Ascending aorta (tissue), 2 donors: ENCODE data around the gene HMCN2. TPM values are rescaled to one million over a fixed set of nuclear protein-coding genes. Genes with fewer than 3 reads are reported as not detected.

Source experiments
- DNase-seq, 2 donors: peaks; one replicate each; pipeline ENCODE4 v3.0.0-alpha.2; 2019; ENCODE audit warnings: low spot score in 2 of 2
- H3K27ac ChIP-seq, 2 donors: fragments of 200-600 bp; sonication (generic); one replicate each; pipeline ENCODE4 v1.5.1; 2016 to 2017; ENCODE audit warnings: mild to moderate bottlenecking in 1 of 2
- H3K27me3 ChIP-seq: fragments of 200-600 bp; sonication (generic); one replicate; pipeline ENCODE4 v1.5.1; 2017
- H3K36me3 ChIP-seq, 2 donors: fragments of 200-600 bp; sonication (generic); one replicate each; pipeline ENCODE4 v1.5.1; 2016
- H3K4me1 ChIP-seq, 2 donors: fragments of 200-600 bp; sonication (generic); one replicate each; pipeline ENCODE4 v1.5.1; 2016 to 2017; ENCODE audit warnings: mild to moderate bottlenecking in 1 of 2
- H3K4me3 ChIP-seq, 2 donors: fragments of 200-600 bp; sonication (generic); one replicate each; pipeline ENCODE4 v1.5.1; 2016 to 2017; ENCODE audit warnings: mild to moderate bottlenecking in 1 of 2
- H3K9me3 ChIP-seq, 2 donors: fragments of 200-600 bp; sonication (generic); one replicate each; pipeline ENCODE4 v1.5.1; 2016
- intact Hi-C: fragments of 100-400 bp; cut with DNase I; formaldehyde crosslinking; loops from one replicate; pipeline ENCODE4 v1.15.1; 2023
- total RNA-seq: library from RNA; depleted of rRNA; stranded (reverse); fragments of >200 nt; gene quantifications from one replicate; pipeline ENCODE4 v1.1.0, GENCODE V29; 2016
- TF ChIP-seq, protein P1 (sequence below), 3 experiments: fragments of 200-600 bp in 2 of 3; fragments of 450-650 bp in 1 of 3; sonication (generic) in 2 of 3; IDR thresholded peaks; one replicate each; pipeline ENCODE4 v1.5.1; 2016 to 2019; ENCODE audit warnings: antibody characterized with exemption in 3 of 3, mild to moderate bottlenecking in 1 of 3, moderate library complexity in 1 of 3

The HMCN2 gene
- total RNA-seq, 1 donor from 2014 or later = 7.5 TPM

DNA sequence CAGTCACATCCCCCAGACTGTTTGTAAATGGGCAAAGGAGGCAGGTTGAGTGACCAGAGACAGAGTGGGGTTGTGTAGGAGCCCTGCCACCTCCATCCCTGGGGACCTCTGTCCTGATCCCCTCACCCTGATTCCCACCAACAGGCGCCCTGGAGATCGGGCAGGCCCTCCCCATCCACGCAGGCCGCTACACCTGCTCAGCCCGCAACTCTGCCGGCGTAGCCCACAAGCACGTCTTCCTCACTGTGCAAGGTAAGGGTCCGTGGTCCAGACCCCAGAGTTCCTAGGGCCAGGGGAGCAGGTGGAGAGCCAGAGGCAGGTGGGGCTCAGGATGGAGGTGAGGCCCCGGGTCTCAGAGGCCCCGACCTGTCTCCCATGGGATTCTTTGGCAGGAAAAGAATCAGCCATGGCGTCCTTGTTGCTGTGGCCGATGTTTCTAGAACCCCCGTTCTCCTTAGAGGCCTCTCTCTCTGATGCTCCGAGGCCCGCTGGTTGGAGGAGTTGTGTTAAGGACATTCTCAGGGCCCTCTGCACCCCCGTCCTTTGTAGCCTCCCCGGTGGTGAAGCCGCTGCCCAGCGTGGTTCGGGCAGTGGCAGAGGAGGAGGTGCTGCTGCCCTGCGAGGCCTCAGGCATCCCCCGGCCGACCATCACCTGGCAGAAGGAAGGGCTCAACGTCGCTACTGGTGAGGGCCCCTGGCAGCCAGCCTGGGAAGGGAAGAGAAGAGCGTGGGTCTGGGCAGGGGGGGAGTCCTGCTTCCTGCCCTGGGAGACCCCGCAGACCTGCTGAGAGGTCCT, 137.3 kb downstream of the HMCN2 start:
- no peaks in the 10 kb centered on the region for H3K27me3 ChIP-seq
- no peak overlapping the region for H3K4me3 ChIP-seq
- H3K4me1 ChIP-seq = no peaks in the 10 kb centered on the region
- H3K27ac ChIP-seq = no peak overlapping the region
- H3K9me3 ChIP-seq = no peaks in the 10 kb centered on the region
- no peaks in the 10 kb centered on the region for H3K36me3 ChIP-seq
- peak in 1 of 2 donors; percentile 60 for DNase-seq
- intact Hi-C loops = no loop called here
- TF ChIP-seq, protein P1, sequence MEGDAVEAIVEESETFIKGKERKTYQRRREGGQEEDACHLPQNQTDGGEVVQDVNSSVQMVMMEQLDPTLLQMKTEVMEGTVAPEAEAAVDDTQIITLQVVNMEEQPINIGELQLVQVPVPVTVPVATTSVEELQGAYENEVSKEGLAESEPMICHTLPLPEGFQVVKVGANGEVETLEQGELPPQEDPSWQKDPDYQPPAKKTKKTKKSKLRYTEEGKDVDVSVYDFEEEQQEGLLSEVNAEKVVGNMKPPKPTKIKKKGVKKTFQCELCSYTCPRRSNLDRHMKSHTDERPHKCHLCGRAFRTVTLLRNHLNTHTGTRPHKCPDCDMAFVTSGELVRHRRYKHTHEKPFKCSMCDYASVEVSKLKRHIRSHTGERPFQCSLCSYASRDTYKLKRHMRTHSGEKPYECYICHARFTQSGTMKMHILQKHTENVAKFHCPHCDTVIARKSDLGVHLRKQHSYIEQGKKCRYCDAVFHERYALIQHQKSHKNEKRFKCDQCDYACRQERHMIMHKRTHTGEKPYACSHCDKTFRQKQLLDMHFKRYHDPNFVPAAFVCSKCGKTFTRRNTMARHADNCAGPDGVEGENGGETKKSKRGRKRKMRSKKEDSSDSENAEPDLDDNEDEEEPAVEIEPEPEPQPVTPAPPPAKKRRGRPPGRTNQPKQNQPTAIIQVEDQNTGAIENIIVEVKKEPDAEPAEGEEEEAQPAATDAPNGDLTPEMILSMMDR (IDR thresholded peaks at IDR 0.05) = no peak

DNA sequence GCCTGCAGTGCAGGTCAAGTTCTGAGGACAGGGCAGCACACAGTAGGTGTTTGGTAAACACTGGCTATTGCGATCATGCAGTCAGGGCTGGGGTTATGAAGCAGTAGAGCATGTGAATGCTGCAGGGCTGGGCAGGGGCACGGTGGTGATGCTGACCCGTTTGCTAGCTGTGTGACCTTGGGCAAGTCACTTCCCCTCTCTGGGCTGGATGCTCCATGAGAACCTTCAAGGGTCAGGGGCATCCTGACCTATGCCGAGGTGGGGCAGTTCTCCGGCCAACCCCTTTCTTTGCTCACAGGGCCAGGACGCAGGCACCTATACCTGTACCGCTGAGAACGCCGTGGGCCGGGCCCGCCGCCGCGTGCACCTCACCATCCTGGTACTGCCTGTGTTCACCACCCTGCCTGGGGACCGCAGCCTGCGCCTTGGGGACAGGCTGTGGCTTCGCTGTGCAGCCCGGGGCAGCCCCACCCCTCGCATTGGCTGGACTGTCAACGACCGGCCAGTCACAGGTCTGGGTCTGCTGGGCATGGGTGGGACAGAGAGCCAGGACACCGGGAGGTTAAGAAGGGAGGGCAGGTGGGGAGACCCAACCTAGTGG, 140.2 kb downstream of the HMCN2 start:
- no peak overlapping the region for H3K4me3 ChIP-seq
- H3K9me3 ChIP-seq = no peaks in the 10 kb centered on the region
- intact Hi-C loops = no loop called here
- no peak overlapping the region for H3K27ac ChIP-seq
- no peaks in the 10 kb centered on the region for H3K4me1 ChIP-seq
- TF ChIP-seq, protein P1 (IDR thresholded peaks at IDR 0.05) = no peak
- no peaks in the 10 kb centered on the region for H3K36me3 ChIP-seq
- no peaks in the 10 kb centered on the region for H3K27me3 ChIP-seq
- DNase-seq = no peak

DNA sequence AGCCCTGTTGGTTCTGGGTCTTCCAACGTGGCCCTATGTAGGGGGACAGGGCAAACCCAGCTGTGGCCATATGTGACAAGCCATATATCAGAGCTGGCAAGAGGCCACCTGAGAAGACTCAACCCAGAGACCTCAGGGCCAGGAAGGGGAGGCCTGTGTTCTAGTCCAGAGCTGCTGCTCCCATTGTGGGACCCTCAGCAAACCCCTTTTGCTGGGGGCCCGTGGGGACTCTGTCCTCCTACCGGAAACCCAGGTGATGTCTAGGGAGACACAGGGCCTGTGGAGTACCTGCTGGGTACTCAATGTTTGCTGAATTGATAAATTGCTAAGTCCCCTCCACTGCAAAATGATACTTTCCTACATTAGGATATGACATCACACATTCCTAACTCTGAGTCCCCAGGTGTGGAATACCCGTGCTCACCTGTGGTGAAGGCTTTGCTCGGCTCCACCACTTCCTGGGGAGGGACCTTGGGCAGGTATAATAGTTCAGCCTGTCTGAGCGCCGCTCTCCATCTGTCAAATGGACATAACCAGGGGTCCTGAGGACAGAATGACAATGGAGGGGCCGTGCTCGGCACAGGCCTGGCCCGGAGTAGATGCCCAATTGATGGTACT, 140.8 kb downstream of the HMCN2 start:
- H3K4me3 ChIP-seq = no peak overlapping the region
- no peaks in the 10 kb centered on the region for H3K9me3 ChIP-seq
- no peaks in the 10 kb centered on the region for H3K4me1 ChIP-seq
- no peak overlapping the region for H3K27ac ChIP-seq
- intact Hi-C loops = no loop called here
- TF ChIP-seq, protein P1 (IDR thresholded peaks at IDR 0.05) = no peak
- no peaks in the 10 kb centered on the region for H3K36me3 ChIP-seq
- H3K27me3 ChIP-seq = no peaks in the 10 kb centered on the region
- DNase-seq = no peak

DNA sequence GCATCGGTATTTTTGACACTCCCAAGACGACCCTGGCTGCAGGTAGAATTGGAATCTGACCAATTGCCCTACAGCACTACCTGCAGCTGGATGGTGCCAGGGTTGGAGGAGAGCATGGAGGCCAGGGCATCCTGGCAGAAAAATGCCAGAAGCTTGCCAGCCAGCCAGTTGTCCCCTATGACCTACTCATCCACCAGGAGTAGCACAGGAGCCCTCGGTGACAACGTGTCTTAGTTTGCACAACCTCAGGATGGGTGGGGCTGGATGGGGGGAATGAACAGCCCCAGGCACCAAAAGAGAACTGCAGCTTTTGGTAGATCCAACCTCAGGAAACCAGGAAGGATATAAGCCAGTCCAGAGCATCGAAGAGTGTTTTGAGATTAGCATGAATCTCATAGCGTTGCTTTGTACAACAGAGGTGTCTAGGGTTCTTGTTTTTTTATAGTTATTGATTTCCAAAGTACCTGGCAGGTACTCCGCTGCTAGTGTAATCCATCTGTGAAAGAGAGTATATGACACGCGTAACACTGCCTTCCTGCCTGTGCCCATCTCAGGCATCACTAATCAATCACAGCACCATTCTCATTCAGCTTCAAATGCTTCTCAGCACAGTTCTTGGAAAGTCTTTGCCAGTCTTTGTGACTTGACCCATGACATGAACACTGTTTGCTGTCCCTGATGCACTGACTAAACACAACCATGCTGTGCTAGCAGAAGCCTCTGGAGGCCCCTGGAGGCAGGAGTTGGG, 142.5 kb downstream of the HMCN2 start:
- H3K9me3 ChIP-seq = no peaks in the 10 kb centered on the region
- no peaks in the 10 kb centered on the region for H3K4me1 ChIP-seq
- no peak for DNase-seq
- no peak overlapping the region for H3K4me3 ChIP-seq
- intact Hi-C loops = no loop called here
- H3K27ac ChIP-seq = no peak overlapping the region
- no peaks in the 10 kb centered on the region for H3K27me3 ChIP-seq
- H3K36me3 ChIP-seq = no peaks in the 10 kb centered on the region
- TF ChIP-seq, protein P1 (IDR thresholded peaks at IDR 0.05) = no peak

DNA sequence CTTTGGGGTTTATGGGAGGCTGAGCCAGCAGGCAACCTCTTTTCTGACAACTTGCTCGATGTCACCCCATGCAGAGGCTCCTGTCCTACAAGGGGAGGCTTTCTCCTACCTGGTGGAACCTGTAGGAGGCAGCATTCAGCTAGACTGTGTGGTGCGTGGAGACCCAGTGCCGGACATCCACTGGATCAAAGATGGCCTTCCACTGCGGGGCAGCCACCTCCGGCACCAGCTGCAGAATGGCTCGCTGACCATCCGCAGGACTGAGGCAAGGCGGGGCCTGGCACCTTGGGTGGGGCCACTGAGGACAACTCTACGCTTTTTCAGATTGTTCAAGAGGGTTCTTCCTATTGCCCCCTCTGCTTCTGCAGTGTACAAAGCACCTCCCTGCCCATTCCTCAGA, 143.1 kb downstream of the HMCN2 start:
- no peaks in the 10 kb centered on the region for H3K4me1 ChIP-seq
- H3K36me3 ChIP-seq = no peaks in the 10 kb centered on the region
- no peaks in the 10 kb centered on the region for H3K27me3 ChIP-seq
- H3K27ac ChIP-seq = no peak overlapping the region
- no peaks in the 10 kb centered on the region for H3K9me3 ChIP-seq
- intact Hi-C loops = no loop called here
- DNase-seq = no peak
- TF ChIP-seq, protein P1 (IDR thresholded peaks at IDR 0.05) = no peak
- H3K4me3 ChIP-seq = no peak overlapping the region
